Measurements from ENCODE around the gene PDK2.

DNA sequence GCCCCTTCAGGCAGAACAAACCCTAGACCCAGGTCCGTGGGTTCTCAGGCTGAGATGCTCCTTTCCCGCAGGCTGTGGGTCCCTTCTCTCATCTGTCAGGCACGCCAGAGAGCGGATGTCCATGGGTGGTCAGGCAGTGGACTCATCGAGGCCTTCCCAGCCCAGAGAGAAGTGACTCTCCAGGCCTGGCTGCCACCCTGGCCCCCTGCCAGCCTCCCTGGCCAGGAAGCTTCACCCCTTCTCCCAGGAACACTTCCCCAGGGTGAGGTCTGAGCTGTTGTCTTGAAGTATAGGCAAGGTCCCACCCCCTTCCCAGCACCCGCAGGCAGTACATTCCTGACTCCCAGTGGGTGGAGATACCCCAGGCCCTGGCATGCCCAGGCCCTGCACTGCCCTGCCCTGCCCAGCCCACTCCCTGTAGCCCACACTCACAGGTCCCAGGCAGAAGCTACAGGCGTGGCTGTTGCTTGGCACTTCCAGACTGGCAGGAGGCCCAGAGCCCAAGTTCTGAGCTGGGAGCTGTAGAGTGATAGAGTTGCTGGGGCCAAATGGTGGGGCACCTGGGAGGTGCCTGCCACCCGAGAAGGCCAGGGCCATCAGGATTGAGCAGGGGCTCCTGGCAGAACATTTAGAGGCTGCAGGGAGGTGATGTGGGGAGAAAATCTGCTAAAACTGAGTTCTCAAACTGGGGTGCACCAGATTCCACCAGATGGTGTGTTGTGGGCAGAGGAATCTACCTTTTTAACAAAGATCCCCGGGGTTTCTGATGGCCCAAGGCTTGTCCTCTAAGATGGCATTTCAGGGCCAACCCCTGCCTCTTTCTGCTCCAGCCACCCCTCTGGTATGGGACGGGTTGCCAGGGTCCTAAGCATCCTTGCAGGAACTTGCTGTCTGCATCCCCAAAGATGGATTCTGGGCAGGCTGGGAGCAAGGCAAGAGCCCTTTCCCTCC, 32.6 kb upstream of the PDK2 start:
- TF ChIP-seq, protein P1, sequence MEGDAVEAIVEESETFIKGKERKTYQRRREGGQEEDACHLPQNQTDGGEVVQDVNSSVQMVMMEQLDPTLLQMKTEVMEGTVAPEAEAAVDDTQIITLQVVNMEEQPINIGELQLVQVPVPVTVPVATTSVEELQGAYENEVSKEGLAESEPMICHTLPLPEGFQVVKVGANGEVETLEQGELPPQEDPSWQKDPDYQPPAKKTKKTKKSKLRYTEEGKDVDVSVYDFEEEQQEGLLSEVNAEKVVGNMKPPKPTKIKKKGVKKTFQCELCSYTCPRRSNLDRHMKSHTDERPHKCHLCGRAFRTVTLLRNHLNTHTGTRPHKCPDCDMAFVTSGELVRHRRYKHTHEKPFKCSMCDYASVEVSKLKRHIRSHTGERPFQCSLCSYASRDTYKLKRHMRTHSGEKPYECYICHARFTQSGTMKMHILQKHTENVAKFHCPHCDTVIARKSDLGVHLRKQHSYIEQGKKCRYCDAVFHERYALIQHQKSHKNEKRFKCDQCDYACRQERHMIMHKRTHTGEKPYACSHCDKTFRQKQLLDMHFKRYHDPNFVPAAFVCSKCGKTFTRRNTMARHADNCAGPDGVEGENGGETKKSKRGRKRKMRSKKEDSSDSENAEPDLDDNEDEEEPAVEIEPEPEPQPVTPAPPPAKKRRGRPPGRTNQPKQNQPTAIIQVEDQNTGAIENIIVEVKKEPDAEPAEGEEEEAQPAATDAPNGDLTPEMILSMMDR (IDR thresholded peaks at IDR 0.05) = no peak
- no peak for TF ChIP-seq EZH2 (IDR thresholded peaks at IDR 0.05)

Data from neural progenitor cell (in vitro differentiated cells).